Heart right ventricle (tissue), 16 donors: ENCODE data around the gene IMMT. TPM values are rescaled to one million over a fixed set of nuclear protein-coding genes. Genes with fewer than 3 reads are reported as not detected.

Experiments
- ATAC-seq, 8 donors: fragments of 200-7000 bp; cut with Tn5 transposase; one replicate each; pipeline ENCODE4 v1.9.1; 2020; ENCODE audit warnings: mild to moderate bottlenecking in 8 of 8, moderate library complexity in 8 of 8, moderate number of reproducible peaks in 1 of 8
- DNase-seq, 2 donors: peaks; one replicate each; pipeline ENCODE4 v3.0.0-alpha.2; 2020
- H3K27ac ChIP-seq, 10 donors: fragments of 200-600 bp; sonication (generic) in 2 of 10; one replicate each; pipeline versions ENCODE4 v1.5.0 to v1.8.0; 2020 to 2022; ENCODE audit warnings: mild to moderate bottlenecking in 3 of 10
- H3K27me3 ChIP-seq, 7 donors: fragments of 200-600 bp; one replicate each; pipeline ENCODE4 v1.8.0; 2021 to 2022; ENCODE audit warnings: mild to moderate bottlenecking in 2 of 7
- H3K36me3 ChIP-seq, 9 donors: fragments of 200-600 bp; sonication (generic) in 1 of 9; one replicate each; pipeline versions ENCODE4 v1.5.0 to v1.8.0; 2020 to 2022; ENCODE audit warnings: mild to moderate bottlenecking in 2 of 9
- H3K4me1 ChIP-seq, 9 donors: fragments of 200-600 bp; sonication (generic) in 1 of 9; one replicate each; pipeline versions ENCODE4 v1.5.0 to v1.8.0; 2020 to 2022; ENCODE audit warnings: mild to moderate bottlenecking in 4 of 9
- H3K4me3 ChIP-seq, 10 donors: fragments of 200-600 bp; sonication (generic) in 2 of 10; one replicate each; pipeline versions ENCODE4 v1.5.0 to v1.8.0; 2020 to 2022; ENCODE audit warnings: mild to moderate bottlenecking in 7 of 10, moderate library complexity in 2 of 10
- H3K9me3 ChIP-seq, 11 donors: fragments of 200-600 bp in 10 of 11; sonication (generic) in 2 of 11; one replicate each; pipeline versions ENCODE4 v1.5.0 to v1.8.0; 2013 to 2022; ENCODE audit warnings: mild to moderate bottlenecking in 2 of 11, control low read depth in 1 of 11, moderate library complexity in 1 of 11
- CTCF ChIP-seq, 9 donors: fragments of 200-600 bp; sonication (generic) in 2 of 9; IDR thresholded peaks; one replicate each; pipeline versions ENCODE4 v1.5.0 to v1.8.0; 2021 to 2022; ENCODE audit warnings: antibody characterized with exemption in 9 of 9, mild to moderate bottlenecking in 5 of 9, moderate library complexity in 1 of 9
- WGBS, 2 donors: extraction: QIAGEN DNeasy Blood & Tissue Kit; methylation state at CpG; one replicate each; pipeline ENCODE4 v1.1.7; 2013; ENCODE audit warnings: inconsistent platforms in 1 of 2; 5-methylcytosine and 5-hydroxymethylcytosine counted together
- intact Hi-C, 10 donors: fragments of 100-400 bp; cut with DNase I; formaldehyde crosslinking; loops; one replicate each; pipeline versions ENCODE4 v1.11.1 to v1.14.2; 2022
- polyA plus RNA-seq, 2 donors: library from polyadenylated mRNA; stranded (reverse); fragments of 200-250 nt; gene quantifications; one replicate each; pipeline ENCODE4 v1.2.3, GENCODE V29; 2013
- total RNA-seq, 10 donors: library from RNA; stranded (reverse); fragmentation: NEBNext Ultra II Directional in 3 of 10; extraction: Animal tissue kit (Norgen Biotek cat#: 25700) in 3 of 10; gene quantifications; one replicate each; pipeline versions ENCODE4 v1.2.1 to v1.2.4, GENCODE V29; 2021 to 2023
- donor health status: Arrhythmogenic right ventricular cardiomyopathy.
- donor health status: ischemic (EF 13 %, LVEDD 7.1; RV severe dilation, severe dysfunction).
- donor health status: healthy with polysubstance abuse.
- donor health status: DM: no; HTN: yes; CAD: no.
- donor health status: DM: no; HTN: no; CAD: no.
- donor health status: ischemic (EF 25% LVEDD 6.9; RV normal size, moderate dysfunction).
- donor health status: ischemic (EF 25% LVEDD 5.7; RV mildly dilated, moderate dysfunction).
- donor health status: healthy.
- donor health status: DM: yes; HTN: yes; CAD: no.
- donor health status: Ischemic cardiomyopathy.
- donor health status: ischemic (EF 35%, LVEDD 5.7; RV mildly dilated, moderate dysfunction).
- donor health status: nonischemic (EF 11% LVEDD 7.7; RV severe dilation, severe dysfunction).
- donor health status: DM: yes; HTN: yes; CAD: no.
- donor health status: PGD.
- donor health status: ischemic (EF 29% LVEDD 5.4; RV normal size, mild dysfunction).
- donor health status: nonischemic (EF 23%, LVEDD 6.1; RV moderate dilation, normal function).

The IMMT gene
- total and polyA plus RNA-seq, 12 donors, result 48.2 to 333 (median 298) TPM

GRCh38 chr2:86213056-86213455 lies 17.8 kb upstream of the IMMT start:
- DNase-seq (no peak), ATAC-seq (no peak)
- no peak for TF ChIP-seq CTCF (IDR thresholded peaks at IDR 0.05)
- Histone ChIP-seq H3K4me1 (peaks cover 0 to 38% (median 9%) of the 10 kb centered on the region in 9 donors), H3K4me3 (no peak overlapping the region), H3K27me3 (no peaks in the 10 kb centered on the region), H3K36me3 (peaks cover 0 to 80% (median 51%) of the 10 kb centered on the region in 9 donors), H3K27ac (peak overlapping the region in 1 of 10 donors; percentile 67), H3K9me3 (no peaks in the 10 kb centered on the region)
- intact Hi-C loops, result no loop called here
- WGBS, 2 donors, result 52 to 78% methylated on average over 1 of the region's 1 CpG

- intact Hi-C loops, result no loop called here
- H3K9me3 ChIP-seq, result no peaks in the 10 kb centered on the region
- no peak for DNase-seq
These were observed 16.5 kb upstream of the IMMT start for GRCh38 chr2:86211796-86212188.

GRCh38 chr2:86211033-86211795 lies 16.0 kb upstream of the IMMT start:
- ATAC-seq (no peak), DNase-seq (no peak)
- intact Hi-C loops, result no loop called here
- WGBS, 2 donors, result 98 to 99% methylated on average over 2 of the region's 2 CpGs
- Histone ChIP-seq H3K4me1 (peaks cover 0 to 25% (median 3%) of the 10 kb centered on the region in 9 donors), H3K36me3 (peaks cover 0 to 96% (median 69%) of the 10 kb centered on the region in 9 donors), H3K27ac (no peak overlapping the region), H3K4me3 (no peak overlapping the region), H3K9me3 (no peaks in the 10 kb centered on the region), H3K27me3 (no peaks in the 10 kb centered on the region)
- TF ChIP-seq CTCF (IDR thresholded peaks at IDR 0.05), result no peak

More at GRCh38 chr2:86211796-86212188, 16.5 kb upstream of the IMMT start:
- H3K4me1 ChIP-seq, result peaks cover 0 to 29% (median 4%) of the 10 kb centered on the region in 9 donors
- no peak overlapping the region for H3K27ac ChIP-seq
- H3K36me3 ChIP-seq, result peaks cover 0 to 92% (median 64%) of the 10 kb centered on the region in 9 donors
- H3K27me3 ChIP-seq, result no peaks in the 10 kb centered on the region
- WGBS, 2 donors, result 88 to 90% methylated on average over 2 of the region's 2 CpGs
- no peak for TF ChIP-seq CTCF (IDR thresholded peaks at IDR 0.05)
- no peak for ATAC-seq
- H3K4me3 ChIP-seq, result no peak overlapping the region

GRCh38 chr2:86204458-86204857 lies 9.2 kb upstream of the IMMT start:
- Histone ChIP-seq H3K9me3 (no peaks in the 10 kb centered on the region), H3K4me1 (peaks cover 0 to 59% (median 32%) of the 10 kb centered on the region in 9 donors), H3K36me3 (peaks cover 0 to 45% (median 36%) of the 10 kb centered on the region in 9 donors), H3K4me3 (no peak overlapping the region), H3K27ac (no peak overlapping the region), H3K27me3 (no peaks in the 10 kb centered on the region)
- 80 to 85% methylated on average over 7 of the region's 7 CpGs for WGBS, 2 donors
- no peak for DNase-seq
- no peak for ATAC-seq
- intact Hi-C loops, result no loop called here
- no peak for TF ChIP-seq CTCF (IDR thresholded peaks at IDR 0.05)
